Spleen (tissue), 7 donors: Measurements from ENCODE around the gene HPGDS.

Experiments
- CTCF ChIP-seq, 11 experiments: fragments of 200-600 bp in 7 of 11; fragments of 450-650 bp in 4 of 11; sonication (generic) in 4 of 11; IDR thresholded peaks in 8 of 11; conservative IDR thresholded peaks in 3 of 11; 1 replicate in 7 of 11; 2 replicates in 4 of 11; pipeline versions ENCODE4 v1.4.0 to v1.8.0; 2016 to 2021; ENCODE audit warnings: antibody characterized with exemption in 11 of 11, inconsistent platforms in 4 of 11, mild to moderate bottlenecking in 1 of 11
- POLR2A ChIP-seq, 3 donors: fragments of 450-650 bp; IDR thresholded peaks; one replicate each; pipeline ENCODE4 v1.5.1; 2017; ENCODE audit warnings: antibody characterized with exemption in 3 of 3, mild to moderate bottlenecking in 1 of 3
- donor health status: DM: no; HTN: no; CAD: no; lungs with moderate emphysema.
- donor health status: DM: no; HTN: no; CAD: no.
- donor health status: DM: no; HTN: no; CAD: no.

GRCh38 chr4:94371290-94371689 lies 28.7 kb upstream of the HPGDS start:
- TF ChIP-seq CTCF (IDR thresholded peaks at IDR 0.05 in 8 of 11, conservative IDR thresholded peaks at IDR 0.05 in 3 of 11) (no peak), POLR2A (IDR thresholded peaks at IDR 0.05) (no peak)
